Neural progenitor cell (in vitro differentiated cells): ENCODE measurements around the gene ACCS. TPM values are rescaled to one million over a fixed set of nuclear protein-coding genes. Genes with fewer than 3 reads are reported as not detected.

Experiments
- DNase-seq: peaks from one replicate; pipeline ENCODE4 v3.0.0-alpha.2; 2016; ENCODE audit warnings: low spot score
- H2AFZ ChIP-seq: fragments of 200-600 bp; sonication (generic); replicated peaks from 2 replicates; pipeline ENCODE4 v1.6.1; 2016; ENCODE audit warnings: antibody characterized with exemption
- H3F3A ChIP-seq: fragments of 200-600 bp; sonication (generic); 2 replicates; pipeline ENCODE4 v1.6.1; 2016; ENCODE audit warnings: antibody characterized with exemption, low read depth
- H3K27ac ChIP-seq: fragments of 200-600 bp; sonication (generic); 2 replicates; pipeline ENCODE4 v1.5.1; 2016; ENCODE audit warnings: mild to moderate bottlenecking
- H3K27me3 ChIP-seq: fragments of 200-600 bp; sonication (generic); 2 replicates; pipeline ENCODE4 v1.6.1; 2016; ENCODE audit warnings: mild to moderate bottlenecking, moderate library complexity
- H3K36me3 ChIP-seq: fragments of 200-600 bp; sonication (generic); 2 replicates; pipeline ENCODE4 v1.5.1; 2016
- H3K4me1 ChIP-seq: fragments of 200-600 bp; sonication (generic); 2 replicates; pipeline ENCODE4 v1.6.1; 2016; ENCODE audit warnings: mixed run types
- H3K4me2 ChIP-seq: fragments of 200-600 bp; sonication (generic); 2 replicates; pipeline ENCODE4 v1.6.1; 2016
- H3K4me3 ChIP-seq: fragments of 200-600 bp; sonication (generic); 2 replicates; pipeline ENCODE4 v1.5.1; 2016
- H3K79me2 ChIP-seq: fragments of 200-600 bp; sonication (generic); 2 replicates; pipeline ENCODE4 v1.6.1; 2016; ENCODE audit warnings: low read depth
- H3K9ac ChIP-seq: fragments of 200-600 bp; sonication (generic); 2 replicates; pipeline ENCODE4 v1.6.1; 2016
- H3K9me3 ChIP-seq: fragments of 200-600 bp; sonication (generic); 2 replicates; pipeline ENCODE4 v1.5.1; 2016; ENCODE audit warnings: low read depth
- H4K20me1 ChIP-seq: fragments of 200-600 bp; sonication (generic); 2 replicates; pipeline ENCODE4 v1.6.1; 2016; ENCODE audit warnings: low read depth
- H3K27ac Mint-ChIP-seq: 3 replicates; pipeline ENCODE4 v1.8.0; 2021; ENCODE audit warnings: mixed read lengths
- H3K27me3 Mint-ChIP-seq: 2 replicates; pipeline ENCODE4 v1.8.0; 2022; ENCODE audit warnings: low read depth, mild to moderate bottlenecking, inconsistent platforms, moderate library complexity, mixed read lengths; ENCODE audit not compliant: insufficient read depth
- H3K36me3 Mint-ChIP-seq: 3 replicates; pipeline ENCODE4 v1.8.0; 2021; ENCODE audit warnings: mixed read lengths
- H3K4me1 Mint-ChIP-seq: 3 replicates; pipeline ENCODE4 v1.8.0; 2021; ENCODE audit warnings: mixed read lengths
- H3K4me3 Mint-ChIP-seq: 3 replicates; pipeline ENCODE4 v1.8.0; 2021; ENCODE audit warnings: mild to moderate bottlenecking, moderate library complexity, mixed read lengths
- H3K9me3 Mint-ChIP-seq: 3 replicates; pipeline ENCODE4 v1.8.0; 2020; ENCODE audit warnings: mixed read lengths
- EZH2 ChIP-seq: fragments of 200-600 bp; sonication (generic); IDR thresholded peaks from 2 replicates; pipeline ENCODE4 v1.6.1; 2017; ENCODE audit warnings: antibody characterized with exemption, mild to moderate bottlenecking, moderate library complexity
- EZH2phosphoT487 ChIP-seq: fragments of 200-600 bp; sonication (generic); IDR thresholded peaks from 2 replicates; pipeline ENCODE4 v1.6.1; 2017; ENCODE audit warnings: antibody characterized with exemption
- total RNA-seq: library from RNA; depleted of rRNA; stranded (reverse); fragments of >200 nt; gene quantifications from 2 replicates; pipeline ENCODE4 v1.2.3, GENCODE V29; 2015; ENCODE audit warnings: low replicate concordance
- TF ChIP-seq, protein P1 (sequence below): fragments of 200-600 bp; sonication (generic); IDR thresholded peaks from 2 replicates; pipeline ENCODE4 v1.5.1; 2017; ENCODE audit warnings: antibody characterized with exemption, mild to moderate bottlenecking

Gene ACCS
- total RNA-seq, 1 donor from 2014 or later: 7.0 TPM

- TF ChIP-seq EZH2 (no peak), EZH2phosphoT487 (no peak)
- TF ChIP-seq, protein P1, sequence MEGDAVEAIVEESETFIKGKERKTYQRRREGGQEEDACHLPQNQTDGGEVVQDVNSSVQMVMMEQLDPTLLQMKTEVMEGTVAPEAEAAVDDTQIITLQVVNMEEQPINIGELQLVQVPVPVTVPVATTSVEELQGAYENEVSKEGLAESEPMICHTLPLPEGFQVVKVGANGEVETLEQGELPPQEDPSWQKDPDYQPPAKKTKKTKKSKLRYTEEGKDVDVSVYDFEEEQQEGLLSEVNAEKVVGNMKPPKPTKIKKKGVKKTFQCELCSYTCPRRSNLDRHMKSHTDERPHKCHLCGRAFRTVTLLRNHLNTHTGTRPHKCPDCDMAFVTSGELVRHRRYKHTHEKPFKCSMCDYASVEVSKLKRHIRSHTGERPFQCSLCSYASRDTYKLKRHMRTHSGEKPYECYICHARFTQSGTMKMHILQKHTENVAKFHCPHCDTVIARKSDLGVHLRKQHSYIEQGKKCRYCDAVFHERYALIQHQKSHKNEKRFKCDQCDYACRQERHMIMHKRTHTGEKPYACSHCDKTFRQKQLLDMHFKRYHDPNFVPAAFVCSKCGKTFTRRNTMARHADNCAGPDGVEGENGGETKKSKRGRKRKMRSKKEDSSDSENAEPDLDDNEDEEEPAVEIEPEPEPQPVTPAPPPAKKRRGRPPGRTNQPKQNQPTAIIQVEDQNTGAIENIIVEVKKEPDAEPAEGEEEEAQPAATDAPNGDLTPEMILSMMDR: no peak
- H3K9ac ChIP-seq: no peak overlapping the region
- DNase-seq: no peak
- H3K79me2 ChIP-seq: no peaks in the 10 kb centered on the region
- H3K4me3 ChIP-seq: no peak overlapping the region
- H3K36me3 Mint-ChIP-seq: no peaks in the 10 kb centered on the region
- peaks cover 5% of the 10 kb centered on the region for H3F3A ChIP-seq
- H4K20me1 ChIP-seq: no peaks in the 10 kb centered on the region
- peaks cover 3% of the 10 kb centered on the region for H3K4me1 Mint-ChIP-seq
- peaks cover 4% of the 10 kb centered on the region for H3K27me3 Mint-ChIP-seq
- H2AFZ ChIP-seq: no peak overlapping the region
- no peaks in the 10 kb centered on the region for H3K4me1 ChIP-seq
- H3K9me3 Mint-ChIP-seq: peaks cover 12% of the 10 kb centered on the region
- no peak overlapping the region for H3K4me3 Mint-ChIP-seq
- no peak overlapping the region for H3K27ac ChIP-seq
- H3K27ac Mint-ChIP-seq: no peak overlapping the region
- H3K27me3 ChIP-seq: peaks cover 3% of the 10 kb centered on the region
- no peaks in the 10 kb centered on the region for H3K9me3 ChIP-seq
- H3K36me3 ChIP-seq: no peaks in the 10 kb centered on the region
- no peak overlapping the region for H3K4me2 ChIP-seq
Measured at GRCh38 chr11:44090539-44090938, 24.5 kb downstream of the ACCS start.

GRCh38 chr11:44094260-44094868 lies 28.3 kb downstream of the ACCS start:
- Histone ChIP-seq H3K4me2 (no peak overlapping the region), H3K9ac (no peak overlapping the region), H3K27ac (no peak overlapping the region), H3K79me2 (peaks cover 27% of the 10 kb centered on the region), H3K9me3 (no peaks in the 10 kb centered on the region), H3K4me3 (no peak overlapping the region), H3K27me3 (peaks cover 3% of the 10 kb centered on the region), H4K20me1 (peaks cover 22% of the 10 kb centered on the region), H3K4me1 (peaks cover 5% of the 10 kb centered on the region), H3K36me3 (no peaks in the 10 kb centered on the region), H3F3A (peaks cover 5% of the 10 kb centered on the region), H2AFZ (no peak overlapping the region)
- peak overlapping the region; percentile 86 for H3K4me3 Mint-ChIP-seq
- H3K36me3 Mint-ChIP-seq: peaks cover 4% of the 10 kb centered on the region
- TF ChIP-seq EZH2phosphoT487: no peak
- TF ChIP-seq, protein P1: peak; percentile 83
- peaks cover 12% of the 10 kb centered on the region for H3K4me1 Mint-ChIP-seq
- peak; percentile 92 for DNase-seq
- peaks cover 4% of the 10 kb centered on the region for H3K27me3 Mint-ChIP-seq
- peaks cover 4% of the 10 kb centered on the region for H3K9me3 Mint-ChIP-seq
- H3K27ac Mint-ChIP-seq: no peak overlapping the region

DNA sequence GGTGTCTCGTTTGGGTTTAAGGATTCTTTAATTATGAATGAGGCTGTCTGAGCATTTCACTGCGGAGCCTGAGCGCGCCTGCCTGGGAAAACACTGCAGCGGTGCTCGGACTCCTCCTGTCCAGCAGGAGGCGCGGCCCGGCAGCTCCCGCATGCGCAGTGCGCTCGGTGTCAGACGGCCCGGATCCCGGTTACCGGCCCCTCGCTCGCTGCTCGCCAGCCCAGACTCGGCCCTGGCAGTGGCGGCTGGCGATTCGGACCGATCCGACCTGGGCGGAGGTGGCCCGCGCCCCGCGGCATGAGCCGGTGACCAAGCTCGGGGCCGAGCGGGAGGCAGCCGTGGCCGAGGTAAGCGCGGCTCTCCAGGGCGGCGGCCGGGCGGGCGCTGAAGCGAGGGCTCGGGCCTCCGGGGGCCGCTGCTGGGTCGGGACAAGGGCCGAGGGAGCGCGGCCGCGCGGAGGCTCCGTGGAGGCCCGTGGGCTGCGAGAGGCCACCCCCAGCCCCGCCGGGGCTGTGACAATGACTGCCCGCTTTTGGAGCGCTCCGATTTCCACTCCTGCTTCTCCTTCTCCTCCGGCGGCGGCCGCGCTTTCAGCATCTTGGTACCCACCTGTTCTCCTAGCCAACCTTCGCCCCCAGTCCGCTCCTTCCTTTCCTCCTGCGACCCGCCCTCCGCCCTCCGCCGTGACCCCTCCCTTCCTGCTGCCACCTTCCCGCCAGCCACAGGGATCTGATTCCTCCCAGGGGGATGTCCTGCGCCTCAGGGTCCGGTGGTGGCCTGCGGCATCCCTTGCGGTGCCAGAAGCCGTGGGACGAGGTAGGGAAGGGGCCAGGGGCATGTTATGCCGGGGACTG lies 29.7 kb downstream of the ACCS start, which contains the start of gene EXT2:
Gene EXT2 (plus strand): TSS at position 173 of the 854 bp plus-strand sequence. CDS start 12,035 bp downstream, outside the sequence.
- TF ChIP-seq EZH2phosphoT487 (no peak), EZH2 (no peak)
- TF ChIP-seq, protein P1: peak; percentile 78
- H3K27ac Mint-ChIP-seq: peak within 1 kb of the TSS; percentile 51

More for the DNA sequence above, 29.7 kb downstream of the ACCS start, which contains the start of gene EXT2:
- no peak within 1 kb of the TSS for H3K27ac ChIP-seq
- H2AFZ ChIP-seq: peak within 1 kb of the TSS; percentile 92
- peak within 1 kb of the TSS; percentile 92 for H3K4me3 Mint-ChIP-seq
- H3K9me3 Mint-ChIP-seq: no peaks in the 10 kb centered on the region
- H3F3A ChIP-seq: peaks cover 5% of the 10 kb centered on the region
- H3K36me3 ChIP-seq: no peaks in the 10 kb centered on the region
- H3K9me3 ChIP-seq: no peaks in the 10 kb centered on the region
- H3K79me2 ChIP-seq: peaks cover 40% of the 10 kb centered on the region
- H3K27me3 ChIP-seq: no peaks in the 10 kb centered on the region
- peaks cover 12% of the 10 kb centered on the region for H3K4me1 Mint-ChIP-seq
- H3K4me3 ChIP-seq: peak within 1 kb of the TSS; percentile 94
- peaks cover 4% of the 10 kb centered on the region for H3K27me3 Mint-ChIP-seq
- peak; percentile 93 for DNase-seq
- H3K36me3 Mint-ChIP-seq: peaks cover 10% of the 10 kb centered on the region
- H3K4me2 ChIP-seq: peak within 1 kb of the TSS; percentile 83
- H3K9ac ChIP-seq: peak within 1 kb of the TSS; percentile 63
- H3K4me1 ChIP-seq: peaks cover 5% of the 10 kb centered on the region
- peaks cover 31% of the 10 kb centered on the region for H4K20me1 ChIP-seq
